Uterus (tissue), 2 donors: Measurements from ENCODE around the gene IRAK1.

Experiments
- POLR2A ChIP-seq, 2 donors: fragments of 450-650 bp; IDR thresholded peaks; one replicate each; pipeline ENCODE4 v1.6.1; 2016; ENCODE audit warnings: antibody characterized with exemption in 2 of 2, mild to moderate bottlenecking in 1 of 2, moderate library complexity in 1 of 2
- TF ChIP-seq, protein P1 (sequence below), 4 experiments: fragments of 200-600 bp in 2 of 4; fragments of 450-650 bp in 2 of 4; sonication (generic) in 2 of 4; IDR thresholded peaks; one replicate each; pipeline ENCODE4 v1.5.1; 2016 to 2019; ENCODE audit warnings: antibody characterized with exemption in 4 of 4, mild to moderate bottlenecking in 2 of 4, moderate library complexity in 1 of 4

DNA sequence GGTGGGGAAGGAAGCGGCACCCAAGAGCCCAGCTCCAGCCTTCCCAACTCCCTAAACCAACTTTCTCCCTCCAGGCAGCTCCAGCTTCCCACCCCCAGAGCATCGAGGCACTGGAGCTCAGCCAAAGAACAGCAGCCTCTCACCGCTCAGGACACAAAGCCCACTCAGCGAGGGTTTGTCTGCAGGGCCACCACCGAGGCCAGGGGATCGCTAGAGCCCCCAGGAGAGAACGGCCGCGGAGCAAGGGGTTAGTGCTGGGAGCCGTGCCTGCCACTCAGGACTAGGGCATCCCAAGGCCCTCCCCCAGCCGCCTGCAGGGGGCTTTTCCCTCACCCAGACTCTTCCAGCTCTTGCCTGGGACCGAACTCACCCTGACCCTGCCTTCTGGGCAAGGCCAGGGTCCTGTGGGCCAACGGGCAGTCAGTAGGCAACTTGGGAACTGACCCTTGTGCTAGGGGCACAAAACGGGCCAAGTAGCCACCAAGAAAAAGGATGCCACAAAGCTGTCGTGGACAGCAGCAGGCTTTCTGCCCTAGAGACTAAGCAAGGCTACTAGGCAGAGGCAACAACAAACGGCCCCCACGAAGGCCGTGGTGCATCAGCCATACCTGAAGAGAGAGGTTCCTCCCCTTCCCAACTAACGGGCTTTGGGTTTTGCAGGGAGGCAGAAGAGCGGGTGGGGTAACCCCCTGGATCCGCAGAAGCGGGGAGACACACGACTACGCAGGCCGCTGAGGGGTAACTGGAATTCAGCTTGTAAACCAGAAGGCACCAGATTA is 50.4 kb downstream of the IRAK1 start:
- no peak for TF ChIP-seq POLR2A (IDR thresholded peaks at IDR 0.05)
- TF ChIP-seq, protein P1, sequence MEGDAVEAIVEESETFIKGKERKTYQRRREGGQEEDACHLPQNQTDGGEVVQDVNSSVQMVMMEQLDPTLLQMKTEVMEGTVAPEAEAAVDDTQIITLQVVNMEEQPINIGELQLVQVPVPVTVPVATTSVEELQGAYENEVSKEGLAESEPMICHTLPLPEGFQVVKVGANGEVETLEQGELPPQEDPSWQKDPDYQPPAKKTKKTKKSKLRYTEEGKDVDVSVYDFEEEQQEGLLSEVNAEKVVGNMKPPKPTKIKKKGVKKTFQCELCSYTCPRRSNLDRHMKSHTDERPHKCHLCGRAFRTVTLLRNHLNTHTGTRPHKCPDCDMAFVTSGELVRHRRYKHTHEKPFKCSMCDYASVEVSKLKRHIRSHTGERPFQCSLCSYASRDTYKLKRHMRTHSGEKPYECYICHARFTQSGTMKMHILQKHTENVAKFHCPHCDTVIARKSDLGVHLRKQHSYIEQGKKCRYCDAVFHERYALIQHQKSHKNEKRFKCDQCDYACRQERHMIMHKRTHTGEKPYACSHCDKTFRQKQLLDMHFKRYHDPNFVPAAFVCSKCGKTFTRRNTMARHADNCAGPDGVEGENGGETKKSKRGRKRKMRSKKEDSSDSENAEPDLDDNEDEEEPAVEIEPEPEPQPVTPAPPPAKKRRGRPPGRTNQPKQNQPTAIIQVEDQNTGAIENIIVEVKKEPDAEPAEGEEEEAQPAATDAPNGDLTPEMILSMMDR (IDR thresholded peaks at IDR 0.05), result no peak
